ENCODE results near the gene SAMD4A.

Gene SAMD4A

DNA sequence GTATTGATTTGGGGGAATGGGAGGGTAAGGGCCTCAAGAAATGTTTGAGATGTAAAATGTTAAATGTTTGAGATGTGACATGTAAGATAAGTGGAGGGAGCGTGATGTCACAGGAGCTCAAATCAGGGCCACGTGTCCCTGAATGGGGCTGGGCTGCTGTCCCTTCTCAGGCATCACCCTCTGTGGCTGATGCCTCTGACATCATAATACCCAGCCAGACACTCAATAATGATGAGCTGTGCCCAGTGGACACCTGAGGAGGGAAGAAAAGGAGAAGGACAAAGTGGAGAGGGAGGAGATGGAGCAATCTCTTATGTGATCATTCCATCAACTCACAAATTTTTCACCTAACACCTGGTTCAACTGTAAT is 120.8 kb downstream of the SAMD4A start:
- no peak for DNase-seq (ENCODE audit: low read depth)
- TF ChIP-seq, protein P1, sequence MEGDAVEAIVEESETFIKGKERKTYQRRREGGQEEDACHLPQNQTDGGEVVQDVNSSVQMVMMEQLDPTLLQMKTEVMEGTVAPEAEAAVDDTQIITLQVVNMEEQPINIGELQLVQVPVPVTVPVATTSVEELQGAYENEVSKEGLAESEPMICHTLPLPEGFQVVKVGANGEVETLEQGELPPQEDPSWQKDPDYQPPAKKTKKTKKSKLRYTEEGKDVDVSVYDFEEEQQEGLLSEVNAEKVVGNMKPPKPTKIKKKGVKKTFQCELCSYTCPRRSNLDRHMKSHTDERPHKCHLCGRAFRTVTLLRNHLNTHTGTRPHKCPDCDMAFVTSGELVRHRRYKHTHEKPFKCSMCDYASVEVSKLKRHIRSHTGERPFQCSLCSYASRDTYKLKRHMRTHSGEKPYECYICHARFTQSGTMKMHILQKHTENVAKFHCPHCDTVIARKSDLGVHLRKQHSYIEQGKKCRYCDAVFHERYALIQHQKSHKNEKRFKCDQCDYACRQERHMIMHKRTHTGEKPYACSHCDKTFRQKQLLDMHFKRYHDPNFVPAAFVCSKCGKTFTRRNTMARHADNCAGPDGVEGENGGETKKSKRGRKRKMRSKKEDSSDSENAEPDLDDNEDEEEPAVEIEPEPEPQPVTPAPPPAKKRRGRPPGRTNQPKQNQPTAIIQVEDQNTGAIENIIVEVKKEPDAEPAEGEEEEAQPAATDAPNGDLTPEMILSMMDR (conservative IDR thresholded peaks at IDR 0.05; ENCODE audit: low read depth, low read length): no peak
- no peak overlapping the region for H3K4me3 ChIP-seq (ENCODE audit: low read length)

DNA sequence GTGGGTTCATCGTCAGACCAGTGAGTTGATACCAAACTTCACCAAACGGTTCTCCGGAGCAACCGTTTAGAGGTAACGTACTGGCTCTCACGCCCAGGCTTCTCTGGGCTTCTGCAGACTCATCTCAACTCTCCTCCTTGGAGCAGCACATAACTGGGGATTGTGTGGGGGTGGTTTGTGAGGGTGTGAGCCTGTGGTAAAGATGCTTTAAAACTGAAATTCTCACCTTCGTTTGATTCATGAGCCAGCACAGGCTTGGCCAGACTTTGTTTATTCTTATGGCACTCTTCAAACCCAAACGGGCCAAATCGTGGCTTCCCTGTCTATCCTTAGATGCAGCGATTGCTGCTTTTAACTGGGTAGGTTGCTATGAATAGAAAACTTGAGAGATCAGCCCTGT is 121.3 kb downstream of the SAMD4A start:
- H3K4me3 ChIP-seq (ENCODE audit: low read length): no peak overlapping the region
- DNase-seq (ENCODE audit: low read depth): no peak
- TF ChIP-seq, protein P1 (conservative IDR thresholded peaks at IDR 0.05; ENCODE audit: low read depth, low read length): no peak

DNA sequence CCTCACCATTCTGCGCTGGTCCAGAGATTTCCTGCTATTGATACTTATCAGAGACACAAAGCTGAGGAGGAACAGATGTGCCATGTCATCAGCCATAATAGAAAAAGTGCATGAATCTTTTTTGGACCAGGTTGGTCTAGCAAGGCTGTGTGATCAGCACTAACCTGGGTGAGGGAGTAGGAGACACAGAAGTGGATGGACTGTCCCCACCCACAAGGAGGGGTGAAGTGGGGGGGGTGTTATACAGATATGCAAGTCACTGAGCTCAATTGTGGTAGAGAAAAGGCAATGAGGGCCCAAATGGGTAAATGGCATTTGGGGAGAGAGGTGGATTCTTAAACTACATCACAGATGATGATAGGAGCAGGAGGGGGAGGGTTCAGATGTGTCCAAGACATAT is 123.0 kb downstream of the SAMD4A start:
- TF ChIP-seq, protein P1 (conservative IDR thresholded peaks at IDR 0.05; ENCODE audit: low read depth, low read length): no peak
- DNase-seq (ENCODE audit: low read depth): no peak
- H3K4me3 ChIP-seq (ENCODE audit: low read length): no peak overlapping the region

DNA sequence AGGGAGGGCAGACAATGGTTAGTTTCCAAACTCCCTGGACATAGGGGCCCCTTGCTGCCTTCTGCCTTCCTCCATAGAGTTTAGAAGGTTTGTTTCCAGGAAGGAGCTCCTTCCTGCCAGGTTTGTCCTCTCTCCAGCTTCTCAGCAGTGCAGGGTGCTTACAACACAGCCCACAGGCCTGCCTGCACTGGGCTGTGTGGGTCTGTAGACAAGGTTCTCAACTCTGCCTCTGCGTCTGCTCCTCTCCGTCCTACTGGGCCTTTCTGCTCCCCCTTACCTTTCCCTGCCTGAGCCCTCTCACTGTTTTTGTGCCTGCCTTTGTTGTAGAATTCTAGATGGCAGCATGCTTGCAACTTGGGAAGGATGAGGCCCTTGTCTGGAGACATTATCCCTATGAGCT is 124.0 kb downstream of the SAMD4A start:
- TF ChIP-seq, protein P1 (conservative IDR thresholded peaks at IDR 0.05; ENCODE audit: low read depth, low read length): no peak

DNA sequence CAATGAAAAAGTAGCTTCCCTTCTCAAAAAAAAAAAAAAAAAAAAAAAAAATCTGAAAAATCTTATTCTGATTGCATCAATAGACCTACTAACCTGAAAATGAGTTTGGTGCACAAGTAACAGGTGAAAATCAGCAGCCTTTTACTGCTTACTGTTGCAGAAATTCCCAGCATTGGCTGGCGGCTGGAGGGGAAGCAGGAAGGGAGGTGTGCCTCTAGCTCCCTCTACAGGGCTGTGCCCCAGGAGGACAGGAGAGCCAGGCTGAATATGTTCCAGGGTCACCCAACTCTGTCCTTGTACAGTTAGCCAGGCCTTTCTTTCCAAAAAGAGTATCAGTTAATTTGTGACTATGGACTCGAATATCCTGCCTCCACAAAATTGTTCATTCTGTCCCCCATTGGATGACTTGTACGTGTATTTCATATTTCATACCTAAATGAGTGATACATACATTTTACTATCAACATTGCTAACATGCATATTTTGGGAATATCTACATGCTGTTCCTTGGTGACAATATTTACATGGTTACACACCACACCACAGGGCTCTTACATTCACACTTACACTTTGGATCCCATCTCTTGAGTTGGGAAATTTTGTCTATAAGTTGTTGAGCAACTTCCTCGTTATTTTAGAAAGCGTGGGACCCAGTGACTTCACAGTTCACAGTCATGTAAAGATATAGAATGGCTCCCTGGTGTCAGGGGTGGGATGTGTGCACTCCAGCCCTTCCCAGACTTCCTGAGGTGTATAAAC is 124.8 kb downstream of the SAMD4A start:
- DNase-seq (ENCODE audit: low read depth): no peak
- H3K4me3 ChIP-seq (ENCODE audit: low read length): no peak overlapping the region
- TF ChIP-seq, protein P1 (conservative IDR thresholded peaks at IDR 0.05; ENCODE audit: low read depth, low read length): peak; percentile 97

More for the DNA sequence above, 124.0 kb downstream of the SAMD4A start:
- DNase-seq (ENCODE audit: low read depth): no peak
- no peak overlapping the region for H3K4me3 ChIP-seq (ENCODE audit: low read length)

DNA sequence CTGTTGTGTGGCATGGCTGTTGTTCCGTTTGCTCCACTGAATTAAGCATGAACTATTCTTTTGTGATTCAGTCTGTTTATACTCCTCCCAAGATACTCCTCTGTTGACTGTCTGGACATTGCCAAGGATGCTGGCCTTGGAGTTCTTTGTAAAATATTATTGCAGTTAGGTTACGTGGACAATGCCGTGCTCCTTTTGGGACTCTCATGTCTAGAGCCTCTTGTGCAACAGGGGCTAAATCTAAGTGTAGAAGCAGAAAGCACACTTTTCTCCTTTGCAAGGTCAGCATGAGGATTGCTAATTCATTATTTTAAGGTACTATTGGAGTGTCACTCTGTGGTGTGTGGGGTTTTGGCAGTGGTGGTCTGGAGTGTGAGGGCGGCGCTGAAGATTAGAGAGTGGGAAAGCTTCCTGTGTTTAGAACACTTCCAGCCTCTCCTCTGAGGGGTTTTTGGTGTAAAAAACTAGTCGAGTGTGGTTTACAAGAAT is 125.4 kb downstream of the SAMD4A start:
- no peak overlapping the region for H3K4me3 ChIP-seq (ENCODE audit: low read length)
- no peak for DNase-seq (ENCODE audit: low read depth)
- TF ChIP-seq, protein P1 (conservative IDR thresholded peaks at IDR 0.05; ENCODE audit: low read depth, low read length): no peak

DNA sequence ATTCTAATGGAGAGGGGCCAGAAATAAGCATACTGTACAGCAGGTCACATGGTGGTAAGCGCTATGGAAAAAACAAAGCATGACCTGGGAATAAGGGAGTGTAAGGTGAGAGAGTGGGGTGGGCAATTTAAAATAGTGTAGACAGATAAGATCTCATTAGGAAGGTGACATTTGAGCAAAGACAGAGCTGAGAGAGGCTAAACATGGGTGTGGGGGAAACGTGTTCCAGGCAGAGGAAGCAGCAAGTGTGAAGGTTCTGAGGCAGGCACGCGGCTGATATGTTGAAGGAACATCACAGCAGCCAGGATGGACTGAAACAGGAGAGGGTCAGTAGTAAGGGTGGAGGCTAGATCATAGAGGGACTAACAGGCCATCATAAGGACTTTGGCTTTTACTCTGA is 126.8 kb downstream of the SAMD4A start:
- H3K4me3 ChIP-seq (ENCODE audit: low read length): no peak overlapping the region
- TF ChIP-seq, protein P1 (conservative IDR thresholded peaks at IDR 0.05; ENCODE audit: low read depth, low read length): no peak
- DNase-seq (ENCODE audit: low read depth): no peak

Data from retinal pigment epithelial cell (primary cell).